Uterus (tissue), 2 donors: ENCODE measurements around the gene AADACL4.

Experiments
- CTCF ChIP-seq, 4 experiments: fragments of 200-600 bp in 2 of 4; fragments of 450-650 bp in 2 of 4; sonication (generic) in 2 of 4; IDR thresholded peaks; one replicate each; pipeline ENCODE4 v1.5.1; 2016 to 2019; ENCODE audit warnings: antibody characterized with exemption in 4 of 4, mild to moderate bottlenecking in 2 of 4, moderate library complexity in 1 of 4
- POLR2A ChIP-seq, 2 donors: fragments of 450-650 bp; IDR thresholded peaks; one replicate each; pipeline ENCODE4 v1.6.1; 2016; ENCODE audit warnings: antibody characterized with exemption in 2 of 2, mild to moderate bottlenecking in 1 of 2, moderate library complexity in 1 of 2

- TF ChIP-seq CTCF (IDR thresholded peaks at IDR 0.05) (no peak), POLR2A (IDR thresholded peaks at IDR 0.05) (no peak)
These were observed 33.5 kb upstream of the AADACL4 start for GRCh38 chr1:12610305-12610935.
